HG03064 (cell line): ENCODE data around the gene SNCB.
"Not testable (repeated sequence)": the region's sequence is repeated elsewhere in the genome, so short reads cannot be mapped to it uniquely, and the experiment has no call there.

ENCODE experiments used
- ATAC-seq: cut with Tn5 transposase; IDR thresholded peaks from one replicate; pipeline ENCODE4 v1.9.1; 2021; ENCODE audit warnings: low read depth; ENCODE audit not compliant: unreplicated experiment

SNCB gene

DNA sequence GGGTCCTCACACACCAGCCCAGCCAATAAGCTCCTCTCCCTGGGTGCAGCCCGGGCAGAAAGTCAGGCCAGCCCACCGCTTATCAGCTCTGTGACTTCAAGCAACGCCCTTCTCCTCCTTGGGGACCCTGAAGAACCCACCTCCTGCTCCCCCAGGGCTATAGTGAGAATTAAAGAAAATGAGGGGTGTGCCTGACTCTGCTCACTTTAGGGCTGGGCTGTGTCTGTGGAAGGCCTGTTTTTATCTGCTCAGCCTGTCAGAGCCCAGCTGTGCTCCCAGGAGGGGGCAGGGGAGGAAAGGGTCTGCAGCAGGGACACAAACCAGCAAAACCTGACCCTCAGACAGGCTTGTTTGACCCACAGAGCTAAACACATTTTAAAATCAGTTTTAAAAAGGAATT is 24.3 kb downstream of the SNCB start:
- ATAC-seq: no peak

GRCh38 chr5:176603091-176603490 is 27.2 kb downstream of the SNCB start:
- ATAC-seq: no peak

GRCh38 chr5:176601901-176602482 is 28.3 kb downstream of the SNCB start:
- ATAC-seq: no peak

DNA sequence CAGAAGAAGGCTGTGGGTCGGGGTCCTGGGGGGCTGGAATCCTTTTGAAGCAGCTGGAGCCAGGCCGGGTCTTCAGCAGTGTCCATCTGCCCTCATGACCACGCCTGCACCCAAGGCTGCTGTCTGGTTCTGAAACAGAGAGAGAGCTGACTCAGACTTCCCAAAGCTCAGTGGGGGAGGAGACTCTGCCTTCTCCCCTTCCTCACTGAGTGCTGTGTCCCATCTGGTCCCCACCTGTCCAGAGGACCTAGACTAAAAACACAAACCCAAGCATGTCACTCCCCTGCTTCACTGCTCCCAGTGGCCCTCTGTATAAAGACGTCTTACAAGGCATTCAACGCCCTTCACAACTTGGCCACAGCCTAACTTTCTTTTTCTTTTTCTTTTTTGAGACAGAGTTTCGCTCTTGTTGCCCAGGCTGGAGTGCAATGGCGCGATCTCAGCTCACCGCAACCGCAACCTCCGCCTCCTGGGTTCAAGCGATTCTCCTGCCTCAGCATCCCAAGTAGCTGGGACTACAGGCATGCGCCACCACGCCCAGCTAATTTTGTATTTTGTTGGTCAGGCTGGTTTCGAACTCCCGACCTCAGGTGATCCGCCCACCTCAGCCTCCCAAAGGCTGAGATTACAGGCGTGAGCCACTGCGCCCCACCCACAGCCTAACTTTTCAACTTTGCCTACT is 30.4 kb downstream of the SNCB start:
- not testable (repeated sequence) for ATAC-seq

GRCh38 chr5:176597417-176598389 is 32.6 kb downstream of the SNCB start:
- no peak for ATAC-seq

DNA sequence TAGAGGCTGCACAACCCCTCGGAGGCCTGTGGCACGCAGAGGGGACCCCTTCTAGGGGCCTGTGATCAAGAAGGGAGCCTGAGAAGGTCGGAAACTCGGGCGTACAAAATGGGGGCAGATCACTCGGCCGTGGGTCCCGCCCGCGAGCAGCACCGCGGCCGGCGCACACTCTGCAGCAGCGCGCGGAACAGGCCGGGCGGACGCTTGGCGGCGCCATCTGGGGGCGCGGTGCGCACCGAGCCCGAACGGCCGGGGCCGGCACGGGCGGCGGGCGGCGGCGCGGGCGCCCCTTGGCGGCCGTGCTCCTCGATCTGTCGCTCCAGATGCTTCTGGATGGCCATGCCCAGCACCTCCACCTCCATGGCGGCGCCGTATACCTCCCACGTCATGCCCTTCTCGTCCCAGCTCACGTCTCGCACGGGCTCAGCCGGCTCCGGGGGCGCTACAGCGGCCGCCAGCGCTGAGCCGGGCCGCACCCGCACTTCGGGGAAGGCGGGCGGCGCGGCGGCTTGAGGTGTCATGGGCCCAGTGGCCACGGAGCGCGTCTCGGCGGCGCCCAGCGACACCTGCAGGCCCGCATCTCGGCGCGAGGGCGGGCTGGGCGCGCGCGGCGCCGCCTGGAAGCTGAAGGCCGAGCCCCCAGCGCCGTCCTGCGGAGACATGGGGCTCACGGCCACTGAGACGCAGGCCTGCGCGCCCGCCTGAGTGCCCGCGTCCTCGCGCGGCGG is 33.5 kb downstream of the SNCB start:
- ATAC-seq: peak; percentile 58

GRCh38 chr5:176596069-176596644 is 34.2 kb downstream of the SNCB start:
- ATAC-seq: no peak

- no peak for ATAC-seq
Observed at GRCh38 chr5:176595386-176595943, 34.9 kb downstream of the SNCB start.

GRCh38 chr5:176594554-176594953 is 35.8 kb downstream of the SNCB start:
- no peak for ATAC-seq

DNA sequence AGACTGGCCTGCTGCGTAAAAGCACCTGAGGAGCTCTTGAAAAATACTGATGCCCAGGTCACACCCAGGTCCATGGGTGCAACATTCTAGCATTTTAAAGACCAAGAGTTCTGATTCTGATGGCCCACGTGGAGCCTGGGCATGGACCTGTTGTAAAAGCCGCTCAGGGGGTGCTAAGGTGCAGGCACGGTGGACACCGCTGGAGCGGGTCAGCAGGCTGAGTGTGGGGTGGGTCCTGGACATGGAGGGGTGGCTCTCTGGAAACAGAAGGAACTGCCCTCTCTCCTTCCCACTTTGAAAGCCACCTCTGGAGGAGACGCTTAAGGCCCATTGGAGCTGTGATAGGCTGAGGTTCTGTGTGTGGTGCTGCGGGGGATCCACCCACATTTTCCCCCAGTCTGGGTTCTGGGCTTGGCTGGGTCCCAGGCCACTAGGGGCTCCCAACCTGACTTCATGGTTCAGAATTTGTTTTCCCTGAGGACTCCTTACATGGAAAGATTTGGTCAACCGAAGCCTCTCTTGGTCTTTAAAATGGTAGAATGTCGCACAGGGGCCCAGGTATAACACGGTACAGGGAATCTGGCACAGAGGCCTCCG is 37.0 kb downstream of the SNCB start:
- no peak for ATAC-seq

- no peak for ATAC-seq
Observed at GRCh38 chr5:176592573-176592972, 37.8 kb downstream of the SNCB start.

- ATAC-seq: not testable (repeated sequence)
Observed at GRCh38 chr5:176591667-176592066, 38.7 kb downstream of the SNCB start.

GRCh38 chr5:176590035-176590717 is 40.2 kb downstream of the SNCB start:
- ATAC-seq: no peak

DNA sequence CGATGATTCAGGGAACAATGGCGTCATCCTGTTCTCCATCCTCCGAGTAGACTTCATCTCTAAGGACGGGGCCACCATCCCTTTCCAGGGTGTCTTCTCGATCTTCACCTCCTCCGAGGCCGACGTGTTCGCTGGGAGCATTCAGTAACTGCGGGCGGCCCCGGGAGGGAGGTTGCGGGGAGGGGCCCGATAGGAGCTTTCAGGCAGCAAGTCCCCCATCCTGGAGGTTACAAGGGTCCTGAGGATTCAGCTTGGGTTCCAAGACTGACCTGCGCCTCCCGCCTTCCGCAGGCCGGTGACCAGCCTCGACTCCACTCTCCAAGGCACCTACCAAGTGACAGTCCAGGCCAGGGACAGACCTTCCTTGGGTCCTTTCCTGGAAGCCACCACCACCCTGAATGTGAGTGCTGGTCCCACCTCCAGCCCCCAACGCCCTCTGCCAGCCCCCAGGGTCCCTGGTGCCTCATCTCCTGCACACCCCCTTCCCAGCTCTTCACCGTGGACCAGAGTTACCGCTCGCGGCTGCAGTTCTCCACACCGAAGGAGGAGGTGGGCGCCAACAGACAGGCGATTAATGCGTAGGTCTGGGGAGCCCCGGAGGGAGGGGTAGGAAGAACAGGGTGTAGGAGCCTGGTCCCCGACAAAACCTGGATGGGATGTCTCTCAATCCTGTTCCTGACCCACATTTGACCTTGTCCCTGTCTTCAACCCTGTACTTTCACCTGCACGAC is 41.1 kb downstream of the SNCB start:
- ATAC-seq: no peak

GRCh38 chr5:176588297-176588696 is 42.0 kb downstream of the SNCB start:
- ATAC-seq: no peak

DNA sequence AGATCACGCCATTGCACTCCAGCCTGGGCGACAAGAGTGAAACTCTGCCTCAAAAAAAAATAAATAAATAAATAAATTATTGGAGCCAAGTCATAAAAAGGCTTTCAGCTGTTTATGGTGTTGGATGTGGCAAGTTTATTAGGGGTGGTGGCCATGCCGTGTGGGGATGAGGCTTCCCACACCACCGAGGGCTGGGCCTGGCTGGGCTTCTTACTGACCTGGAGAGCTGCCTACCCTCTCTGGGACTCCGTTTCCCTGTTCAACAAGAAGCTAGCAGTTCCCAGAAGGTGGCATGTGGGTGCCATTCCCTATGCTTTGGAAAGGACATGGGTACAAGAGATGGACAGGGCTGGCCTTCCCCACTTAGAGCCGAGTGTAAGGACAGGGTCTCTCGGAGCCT is 42.9 kb downstream of the SNCB start:
- no peak for ATAC-seq

- no peak for ATAC-seq
Observed at GRCh38 chr5:176583076-176583475, 47.3 kb downstream of the SNCB start.

DNA sequence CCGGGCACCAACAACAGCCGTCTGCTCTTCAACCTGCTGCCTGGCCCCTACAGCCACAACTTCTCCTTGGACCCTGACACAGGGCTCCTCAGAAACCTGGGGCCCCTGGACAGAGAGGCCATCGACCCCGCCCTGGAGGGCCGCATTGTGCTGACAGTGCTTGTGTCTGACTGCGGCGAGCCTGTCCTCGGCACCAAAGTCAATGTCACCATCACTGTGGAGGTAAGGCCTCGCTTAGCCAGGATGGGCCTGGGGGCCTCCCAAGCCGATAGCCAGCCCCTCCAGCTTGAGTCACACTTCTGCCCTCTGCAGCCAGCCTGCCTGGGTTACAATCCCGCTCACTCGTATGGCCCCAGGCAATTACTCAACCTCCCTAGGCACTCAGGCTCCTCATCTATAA is 49.0 kb downstream of the SNCB start:
- no peak for ATAC-seq
